HG03139 (cell line): ENCODE results near the gene LEMD3.
A peak's percentile ranks its signal among the peaks of the same experiment; 100 is the strongest.

Experiments
- ATAC-seq: cut with Tn5 transposase; IDR thresholded peaks from one replicate; pipeline ENCODE4 v1.9.1; 2021; ENCODE audit not compliant: unreplicated experiment

LEMD3 gene

DNA sequence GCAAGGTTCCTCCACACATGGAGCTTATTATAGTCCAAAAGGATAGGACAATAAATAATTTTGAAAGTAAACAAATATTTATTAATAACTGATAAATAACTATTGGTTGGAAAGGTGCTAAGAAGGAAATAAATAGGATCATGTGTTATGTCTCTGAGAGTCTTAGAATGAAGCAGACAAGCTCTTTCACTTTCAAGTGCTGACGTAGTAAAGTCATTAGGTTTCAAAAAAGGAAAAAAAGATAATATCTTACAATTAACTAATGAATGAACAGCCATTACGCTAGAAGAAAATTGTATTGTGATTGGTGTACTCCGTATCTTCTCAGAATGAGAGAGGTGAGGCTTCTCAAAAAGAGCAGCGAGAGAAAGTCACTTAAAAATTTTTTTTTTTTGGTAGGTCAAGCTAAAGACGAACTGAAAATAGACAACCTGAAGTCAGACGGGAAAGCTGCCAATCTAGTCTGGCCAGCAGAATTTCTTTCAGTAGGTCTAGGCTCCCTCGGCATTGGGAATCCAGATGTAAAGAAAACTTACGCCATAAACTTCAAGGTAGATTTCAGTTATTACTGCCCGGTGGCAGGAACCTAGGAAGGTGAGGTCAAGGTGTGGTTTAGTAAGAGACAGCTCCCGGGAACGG lies 583 bp upstream of the LEMD3 start:
- ATAC-seq, result peak; percentile 1

GRCh38 chr12:65170209-65170881 lies 962 bp downstream of the LEMD3 start:
- ATAC-seq, result peak; percentile 41

DNA sequence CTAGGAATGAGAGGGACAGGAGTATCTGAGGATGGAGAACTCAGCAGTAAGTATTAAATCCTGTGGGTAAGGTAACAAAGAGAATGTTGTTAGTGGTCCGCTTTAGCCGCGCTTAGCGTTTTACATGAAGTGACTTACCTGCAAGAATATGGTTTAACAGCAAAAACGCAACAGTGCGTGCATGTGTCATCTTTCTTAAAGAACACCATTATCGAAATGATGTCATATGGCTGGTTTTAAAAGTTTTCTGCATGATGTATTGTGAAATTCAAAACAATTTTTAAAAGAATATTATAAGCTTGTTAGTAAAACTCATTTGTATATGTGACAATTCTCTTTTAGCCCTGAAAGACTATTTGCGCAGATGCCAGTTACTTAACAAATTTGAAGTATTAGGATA lies 1.7 kb downstream of the LEMD3 start:
- ATAC-seq, result no peak

DNA sequence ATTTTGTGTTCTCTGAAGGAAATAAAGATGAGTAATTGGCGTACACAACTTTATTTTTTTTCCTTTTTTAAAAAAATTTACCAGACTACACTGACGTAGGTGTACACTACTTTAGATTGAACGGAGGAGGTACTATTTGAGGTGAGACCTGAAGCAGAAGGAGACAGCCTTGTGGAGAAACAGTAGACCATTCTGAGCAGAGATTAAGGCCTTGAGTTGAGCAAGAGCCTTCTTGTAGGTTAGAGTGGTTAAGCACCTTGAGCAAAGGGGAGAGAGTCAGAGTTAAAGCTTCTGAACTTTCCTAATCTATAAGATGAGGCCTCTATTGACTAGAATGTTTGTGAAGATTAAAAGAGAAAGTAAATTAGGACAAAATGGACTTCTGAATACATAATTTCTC lies 2.5 kb downstream of the LEMD3 start:
- ATAC-seq, result no peak

- ATAC-seq, result no peak
Observed at GRCh38 chr12:65175385-65175784, 6.0 kb downstream of the LEMD3 start.

GRCh38 chr12:65182012-65182739 lies 12.8 kb downstream of the LEMD3 start:
- ATAC-seq, result no peak

GRCh38 chr12:65184176-65184857 lies 14.9 kb downstream of the LEMD3 start:
- ATAC-seq, result no peak

DNA sequence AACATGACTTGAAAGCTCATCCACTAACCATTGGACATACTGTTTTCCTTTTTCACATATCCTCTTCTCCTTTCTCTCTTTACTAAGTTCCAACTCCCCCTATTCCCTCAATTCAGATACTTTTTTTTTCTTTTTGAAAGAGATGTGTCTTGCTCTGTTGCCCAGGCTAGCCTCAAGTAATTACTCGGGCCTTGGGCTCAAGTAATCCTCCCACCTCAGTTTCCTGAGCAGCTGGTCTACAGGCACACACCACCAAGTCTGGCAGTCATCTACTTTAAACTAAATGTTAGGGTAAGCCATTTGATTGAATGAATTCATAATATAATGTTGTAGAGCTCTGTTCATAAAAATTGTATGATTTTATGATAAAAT lies 15.5 kb downstream of the LEMD3 start:
- no peak for ATAC-seq

DNA sequence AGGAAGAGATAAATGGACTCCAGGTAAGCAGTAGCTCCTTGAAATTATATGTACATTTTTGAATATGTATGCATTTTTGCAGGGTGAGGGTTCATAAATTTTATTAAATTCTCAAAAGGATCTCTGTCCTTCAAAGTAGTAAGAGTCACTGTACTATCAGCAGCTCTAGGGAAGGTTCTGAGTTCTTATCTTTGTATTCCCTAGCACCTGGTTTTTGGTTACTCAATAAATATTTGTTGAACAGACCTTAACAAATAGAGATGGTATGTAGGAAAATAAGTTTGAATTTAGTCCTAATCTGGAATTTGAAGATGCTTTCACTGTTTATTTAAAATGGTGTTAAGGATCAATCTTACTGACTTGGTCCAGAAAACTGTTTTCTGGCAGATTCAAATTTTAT lies 18.3 kb downstream of the LEMD3 start:
- ATAC-seq, result no peak

DNA sequence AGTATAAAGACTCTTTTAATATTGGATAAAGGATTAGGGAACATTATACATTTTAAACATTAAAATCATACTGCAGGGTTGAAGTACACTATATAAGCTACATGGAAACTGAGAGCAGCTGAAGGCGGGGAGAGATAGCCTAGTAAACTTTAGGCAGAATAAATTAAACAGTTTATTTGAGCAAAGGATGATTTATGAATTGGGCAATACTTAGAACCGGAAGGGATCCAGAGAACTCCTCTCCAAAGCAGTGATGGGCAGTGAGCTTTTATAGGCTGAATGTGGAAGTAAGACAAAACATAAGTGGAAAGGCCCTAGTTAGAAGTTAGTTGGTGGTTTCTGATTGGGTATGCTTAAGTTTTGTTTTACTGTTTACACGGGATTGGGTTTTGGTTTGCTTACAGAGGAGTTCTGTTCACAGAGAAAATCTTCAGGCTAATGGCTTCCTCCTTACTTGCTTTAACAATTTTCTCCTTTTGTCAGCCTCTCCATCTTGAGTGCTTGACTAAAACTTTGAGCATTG lies 18.9 kb downstream of the LEMD3 start:
- ATAC-seq, result peak; percentile 30

GRCh38 chr12:65189028-65189718 lies 19.8 kb downstream of the LEMD3 start:
- peak; percentile 97 for ATAC-seq

DNA sequence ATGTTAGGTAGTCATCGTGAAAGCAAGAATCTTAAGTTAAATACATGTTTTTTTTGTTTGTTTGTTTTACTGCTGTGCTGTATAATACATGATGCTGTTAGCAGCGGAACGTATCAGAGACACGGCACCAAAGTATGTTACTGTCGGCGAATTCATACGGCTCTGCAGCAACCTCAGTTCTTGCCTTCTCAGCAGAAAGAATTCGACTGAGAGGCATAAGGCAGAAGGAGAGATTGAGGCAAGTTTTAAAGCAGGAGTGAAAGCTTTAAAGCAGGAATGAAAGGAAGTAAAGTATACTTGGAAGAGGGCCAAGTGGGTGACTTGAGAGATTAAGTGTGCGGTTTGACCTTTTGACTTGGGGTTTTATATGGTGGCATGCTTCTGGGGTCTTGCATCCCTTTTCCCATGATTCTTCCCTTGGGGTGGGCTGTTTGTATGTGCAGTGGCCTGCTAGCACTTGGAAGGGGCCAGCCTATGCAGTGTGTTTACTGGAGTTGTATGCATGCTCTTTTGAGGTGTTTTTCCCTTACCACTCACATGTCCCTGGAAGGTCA lies 23.7 kb downstream of the LEMD3 start:
- no peak for ATAC-seq

- ATAC-seq, result no peak
Observed at GRCh38 chr12:65194949-65195348, 25.6 kb downstream of the LEMD3 start.

DNA sequence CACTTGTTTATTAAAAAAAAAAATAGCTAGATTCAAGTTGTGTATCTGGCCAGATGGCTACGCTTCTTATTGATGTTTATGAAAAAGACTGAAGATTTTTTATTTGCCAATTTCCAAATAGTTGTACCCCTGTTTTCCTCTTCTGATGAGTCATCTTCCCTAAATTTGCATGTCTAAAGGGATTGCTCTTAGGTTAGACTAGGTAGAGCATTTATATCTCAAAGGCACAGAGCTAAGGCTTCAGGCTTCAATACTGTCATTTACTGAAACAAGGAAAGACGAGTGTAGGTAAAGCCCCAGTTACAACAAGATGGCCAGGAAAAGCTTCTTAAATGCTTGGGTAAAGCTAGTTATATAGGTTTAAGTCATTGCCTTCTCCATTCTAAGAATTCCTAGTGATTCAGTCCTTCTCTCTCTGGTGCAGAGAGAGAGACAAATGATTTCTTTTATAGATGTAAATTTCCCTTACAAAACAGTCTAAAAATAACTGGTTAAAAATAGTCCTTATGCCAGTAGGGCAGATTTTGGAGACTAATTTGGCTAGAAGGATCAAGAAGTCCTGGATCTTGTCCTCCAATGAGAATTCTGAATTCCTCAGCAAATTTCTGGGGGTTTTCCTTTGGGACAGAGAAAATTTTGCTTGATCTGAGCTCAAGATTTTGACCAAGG lies 26.1 kb downstream of the LEMD3 start:
- no peak for ATAC-seq

DNA sequence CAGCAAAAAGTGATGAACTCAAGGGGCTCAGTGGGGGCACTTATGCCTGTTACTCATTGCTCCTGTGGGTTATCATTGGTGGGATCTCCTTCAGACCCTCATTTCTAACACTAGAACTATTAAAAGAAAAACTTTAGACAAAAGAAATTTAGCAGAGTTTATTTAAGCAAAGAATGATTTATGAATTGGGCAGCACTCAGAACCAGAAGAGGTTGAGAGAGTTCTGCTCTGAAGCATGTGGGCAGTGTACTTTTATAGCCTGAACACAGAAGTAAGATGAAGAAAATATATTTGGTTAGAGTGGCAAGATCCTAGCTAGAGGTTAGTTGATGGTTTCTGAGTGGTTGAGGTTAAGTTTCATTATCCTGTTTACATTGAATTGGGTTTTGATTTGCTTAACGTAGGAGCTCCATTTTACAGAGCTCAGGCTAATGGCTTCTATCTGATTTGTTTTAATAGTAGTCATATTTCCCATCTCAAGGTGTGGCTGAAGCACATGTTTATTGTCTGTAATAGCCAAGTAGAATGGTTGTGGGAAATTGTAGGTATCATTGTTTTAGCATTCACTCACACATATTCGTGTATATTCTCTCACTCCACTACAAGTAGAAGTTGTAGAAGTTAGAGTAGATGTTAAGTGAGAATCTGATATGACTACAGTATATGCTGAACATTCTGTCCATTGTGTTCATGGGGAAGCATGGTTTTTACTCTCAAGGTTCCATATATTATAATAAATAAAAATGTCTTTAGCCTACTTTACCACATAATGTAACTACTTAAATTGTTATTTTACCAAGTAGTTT lies 27.6 kb downstream of the LEMD3 start:
- ATAC-seq, result no peak

DNA sequence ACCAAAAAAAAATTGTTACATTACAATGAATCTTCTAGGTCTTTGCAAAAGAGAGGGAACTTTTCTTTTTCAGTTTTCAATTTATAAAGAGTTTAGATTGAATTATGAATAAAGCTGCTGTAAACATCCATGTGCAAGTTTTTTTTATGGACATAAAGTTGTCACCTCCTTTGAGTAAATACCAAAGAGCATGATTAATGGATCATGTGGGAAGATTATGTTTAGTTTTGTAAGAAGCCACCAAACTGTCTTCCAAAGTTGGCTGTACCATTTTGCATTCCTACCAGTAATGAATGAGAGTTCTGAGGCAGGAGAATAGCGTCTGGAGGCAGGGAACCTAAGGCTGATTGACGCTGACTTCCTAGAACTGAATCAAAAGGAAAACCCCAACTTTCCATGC lies 30.2 kb downstream of the LEMD3 start:
- no peak for ATAC-seq

DNA sequence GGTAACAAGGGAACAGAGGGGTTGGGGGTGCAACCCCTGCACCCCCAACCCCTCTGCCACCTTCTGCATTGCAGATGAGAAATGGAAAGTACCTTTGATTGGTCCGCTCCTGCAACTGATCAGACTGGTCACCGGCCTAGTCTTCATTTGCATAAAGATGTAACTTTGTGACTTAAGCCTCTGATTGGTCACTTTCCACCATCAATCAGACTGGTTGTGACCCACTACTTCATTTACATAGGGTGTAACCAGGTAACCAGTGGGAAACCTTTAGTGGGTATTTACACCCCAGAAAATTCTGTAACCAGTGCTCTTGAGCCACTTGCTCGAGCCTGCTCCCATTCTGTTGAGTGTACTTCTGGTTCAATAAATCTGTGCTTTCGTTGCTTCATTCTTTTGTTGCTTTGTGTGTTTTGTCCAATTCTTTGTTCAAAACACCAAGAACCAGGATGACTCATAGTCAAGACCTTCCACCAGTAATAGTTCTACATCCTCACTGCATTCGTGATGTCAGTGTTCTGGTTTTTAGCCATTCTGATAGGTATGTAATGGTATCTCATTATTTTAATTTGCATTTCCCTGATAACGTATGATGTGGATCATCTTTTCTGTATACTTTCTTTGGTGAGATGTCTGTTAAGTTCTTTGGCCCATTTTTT lies 30.8 kb downstream of the LEMD3 start:
- ATAC-seq, result no peak

DNA sequence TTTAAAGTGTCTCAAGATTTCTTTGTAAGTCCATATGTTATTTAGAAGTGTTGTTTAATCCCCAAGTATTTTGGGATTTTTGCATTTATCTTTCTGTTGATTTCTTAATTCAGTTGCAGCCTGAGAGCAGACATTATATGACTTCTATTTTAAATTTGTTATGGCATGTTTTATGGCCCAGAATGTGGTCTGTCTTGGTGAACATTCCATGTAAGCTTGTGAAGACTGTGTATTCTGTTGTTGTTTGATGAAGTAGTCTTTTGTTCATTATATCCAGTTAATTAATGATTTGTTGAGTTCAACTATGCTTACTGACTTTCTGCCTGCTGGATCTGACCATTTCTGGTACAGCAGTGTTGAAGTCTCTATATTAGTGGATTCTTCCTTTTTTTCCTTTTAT lies 34.0 kb downstream of the LEMD3 start:
- no peak for ATAC-seq
